DOHH2 (cell line): ENCODE measurements around the gene SELENOW.

Experiments used
- CTCF ChIP-seq: fragments of 200-600 bp; sonication (generic); IDR thresholded peaks from one replicate; pipeline ENCODE4 v1.5.1; 2014; ENCODE audit warnings: antibody characterized with exemption, mild to moderate bottlenecking, low read depth, low read length; ENCODE audit not compliant: poor library complexity, severe bottlenecking
- EZH2phosphoT487 ChIP-seq: fragments of 200-600 bp; sonication (generic); IDR thresholded peaks from 2 replicates; pipeline ENCODE4 v1.6.1; 2017; ENCODE audit warnings: borderline replicate concordance, mild to moderate bottlenecking, antibody characterized with exemption, low read length, moderate library complexity, mixed read lengths

GRCh38 chr19:47755065-47755761 lies 23.3 kb upstream of the SELENOW start:
- TF ChIP-seq CTCF, result no peak
- TF ChIP-seq EZH2phosphoT487, result no peak
